Measurements from ENCODE around the gene ZC3HAV1. TPM values are rescaled to one million over a fixed set of nuclear protein-coding genes. Genes with fewer than 3 reads are reported as not detected.

Gene ZC3HAV1
- total and polyA plus RNA-seq, 2 experiments from 2014 or later = 24.8 to 56.8 TPM

- H3K4me2 ChIP-seq = no peak overlapping the region
- TF ChIP-seq CREB1 (CRISPR knock-in tag; IDR thresholded peaks at IDR 0.05; ENCODE audit: low read depth) (no peak), ZNF331 (CRISPR knock-in tag; IDR thresholded peaks at IDR 0.05; ENCODE audit: low read depth) (no peak), JUNB (IDR thresholded peaks at IDR 0.05; ENCODE audit: unreplicated experiment) (no peak), ZNF114 (CRISPR knock-in tag; IDR thresholded peaks at IDR 0.05) (no peak), EZH2phosphoT487 (IDR thresholded peaks at IDR 0.05; ENCODE audit: unreplicated experiment) (no peak)
- no peak for ATAC-seq
- H3K79me2 ChIP-seq (replicated peaks; ENCODE audit: insufficient read depth) = no peaks in the 10 kb centered on the region
- H3K9me2 ChIP-seq (ENCODE audit: insufficient read depth) = no peaks in the 10 kb centered on the region
- H3K4me1 ChIP-seq (ENCODE audit: insufficient read depth) = no peaks in the 10 kb centered on the region
- H2AFZ ChIP-seq = no peak overlapping the region
- peaks cover 57% of the 10 kb centered on the region for H3K36me3 Mint-ChIP-seq (ENCODE audit: low read depth)
- peaks cover 21% of the 10 kb centered on the region for H3K36me3 ChIP-seq (ENCODE audit: insufficient read depth)
- no peak overlapping the region for H3K4me3 Mint-ChIP-seq
- no peaks in the 10 kb centered on the region for H4K20me1 ChIP-seq (replicated peaks; ENCODE audit: insufficient read depth)
- no peaks in the 10 kb centered on the region for H3F3A ChIP-seq (replicated peaks; ENCODE audit: low read depth)
- peaks cover 6% of the 10 kb centered on the region; the same call in 2 of the 3 replicates for H3K9me3 Mint-ChIP-seq
- H3K27ac Mint-ChIP-seq = no peak overlapping the region; the same call in 1 of the 2 replicates
- no peaks in the 10 kb centered on the region for H3K27me3 ChIP-seq (ENCODE audit: insufficient read depth)
- no peak for DNase-seq (ENCODE audit: low spot score)
- H3K27me3 Mint-ChIP-seq (ENCODE audit: insufficient read depth, low read depth, poor library complexity) = no peaks in the 10 kb centered on the region
- H3K4me3 ChIP-seq = no peak overlapping the region
- no peaks in the 10 kb centered on the region for H3K4me1 Mint-ChIP-seq
- no peak overlapping the region for H3K27ac ChIP-seq (ENCODE audit: low read depth)
These were observed 43.2 kb downstream of the ZC3HAV1 start for GRCh38 chr7:139066315-139066714.

- Histone ChIP-seq H3K4me1 (ENCODE audit: insufficient read depth) (no peaks in the 10 kb centered on the region), H3K27me3 (ENCODE audit: insufficient read depth) (no peaks in the 10 kb centered on the region), H3K27ac (ENCODE audit: low read depth) (no peak overlapping the region), H3F3A (replicated peaks; ENCODE audit: low read depth) (no peaks in the 10 kb centered on the region), H3K4me2 (no peak overlapping the region), H3K36me3 (ENCODE audit: insufficient read depth) (peaks cover 25% of the 10 kb centered on the region), H3K79me2 (replicated peaks; ENCODE audit: insufficient read depth) (no peaks in the 10 kb centered on the region), H4K20me1 (replicated peaks; ENCODE audit: insufficient read depth) (no peaks in the 10 kb centered on the region), H2AFZ (no peak overlapping the region), H3K4me3 (no peak overlapping the region), H3K9me2 (ENCODE audit: insufficient read depth) (no peaks in the 10 kb centered on the region)
- Mint-ChIP-seq H3K4me1 (no peaks in the 10 kb centered on the region), H3K27ac (no peak overlapping the region), H3K36me3 (ENCODE audit: low read depth) (peaks cover 57% of the 10 kb centered on the region), H3K27me3 (ENCODE audit: insufficient read depth, low read depth, poor library complexity) (no peaks in the 10 kb centered on the region), H3K9me3 (peaks cover 6% of the 10 kb centered on the region; the same call in 2 of the 3 replicates), H3K4me3 (no peak overlapping the region)
- ATAC-seq (no peak), DNase-seq (ENCODE audit: low spot score) (no peak)
- TF ChIP-seq ZNF462 (CRISPR knock-in tag; IDR thresholded peaks at IDR 0.05) (no peak), ZNF114 (CRISPR knock-in tag; IDR thresholded peaks at IDR 0.05) (no peak), ETS1 (IDR thresholded peaks at IDR 0.05) (no peak)
These were observed 44.2 kb downstream of the ZC3HAV1 start for GRCh38 chr7:139065323-139065722.
